ENCODE results near the gene OSBPL5.

Gene OSBPL5

GRCh38 chr11:3148990-3149851 is 15.9 kb downstream of the OSBPL5 start:
- no peak for DNase-seq

GRCh38 chr11:3148255-3148989 is 16.7 kb downstream of the OSBPL5 start:
- no peak for DNase-seq

DNA sequence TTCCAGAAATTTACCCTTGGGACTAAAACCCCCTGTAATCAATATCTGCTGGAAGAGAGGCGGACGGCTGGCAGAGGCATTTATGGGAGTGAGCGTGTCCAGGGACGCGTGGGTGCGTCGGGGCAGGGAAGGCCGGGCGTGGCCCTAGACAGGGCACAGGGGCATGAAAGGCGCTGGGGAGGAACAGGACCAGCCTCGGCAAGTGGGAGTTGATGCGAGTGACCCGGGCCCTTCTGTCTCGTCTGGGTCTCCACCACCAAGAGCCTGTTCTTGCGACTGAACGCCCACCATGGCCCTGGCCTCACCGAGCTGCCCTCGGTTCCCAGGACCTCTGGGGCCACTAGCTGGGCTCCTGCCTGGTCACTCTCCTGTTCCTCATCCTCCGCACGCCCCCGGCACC is 17.5 kb downstream of the OSBPL5 start:
- no peak for DNase-seq

DNA sequence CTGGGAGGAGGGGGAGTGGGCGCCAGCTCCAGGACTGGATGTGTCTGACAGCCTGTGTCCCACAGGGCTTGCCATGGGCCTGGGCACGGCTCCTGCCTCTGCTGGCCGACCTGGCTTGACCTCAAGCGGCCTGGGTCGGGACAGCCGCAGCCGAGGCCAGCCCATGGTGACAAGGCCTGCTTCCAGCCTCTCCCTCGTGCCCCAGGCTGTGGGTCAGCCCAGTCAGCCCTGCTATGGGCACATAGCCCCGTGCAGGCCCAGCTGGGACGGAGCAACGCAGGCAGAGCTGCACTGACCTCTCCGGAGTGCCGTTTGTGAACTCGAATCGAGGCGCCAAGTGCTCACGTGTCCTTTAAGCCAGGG is 17.9 kb downstream of the OSBPL5 start:
- no peak for DNase-seq

GRCh38 chr11:3146612-3147256 is 18.4 kb downstream of the OSBPL5 start:
- DNase-seq: no peak

- no peak for DNase-seq
Observed at GRCh38 chr11:3145206-3145520, 19.9 kb downstream of the OSBPL5 start.

GRCh38 chr11:3144296-3145205 is 20.6 kb downstream of the OSBPL5 start:
- DNase-seq: no peak

DNA sequence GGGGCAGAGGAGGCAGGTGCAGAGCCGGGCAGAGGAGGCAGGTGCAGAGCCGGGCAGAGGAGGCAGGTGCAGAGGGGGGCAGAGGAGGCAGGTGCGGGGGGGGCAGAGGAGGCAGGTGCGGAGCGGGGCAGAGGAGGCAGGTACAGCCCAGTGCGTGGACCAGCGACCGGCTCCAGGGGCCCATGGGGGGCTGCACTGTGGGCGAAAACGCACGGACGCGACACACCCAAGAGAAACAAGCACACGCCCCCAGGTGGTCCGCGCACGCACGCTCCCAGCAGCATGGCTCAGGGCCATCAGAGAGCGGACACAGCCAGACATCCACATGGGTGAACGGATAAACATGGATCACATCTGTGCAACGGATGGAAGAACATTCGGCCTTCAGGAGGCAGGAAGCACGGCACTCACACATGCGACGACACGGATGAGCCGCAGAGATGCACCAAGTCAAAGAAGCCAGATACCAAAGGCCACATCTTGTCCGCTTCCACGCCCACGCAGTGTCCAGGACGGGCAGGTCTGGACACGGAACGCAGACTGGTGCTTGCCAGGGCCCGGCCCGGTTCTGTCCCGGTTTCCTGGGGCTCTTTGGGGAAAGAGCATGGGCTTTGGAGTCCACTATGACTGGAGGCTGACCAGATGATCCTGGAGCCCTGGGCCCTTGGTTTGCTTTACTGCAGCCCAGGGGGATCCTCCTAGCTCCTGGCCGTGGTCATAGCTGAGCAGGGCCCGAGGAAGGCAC is 21.8 kb downstream of the OSBPL5 start:
- no peak for DNase-seq

GRCh38 chr11:3140291-3140603 is 24.9 kb downstream of the OSBPL5 start:
- no peak for DNase-seq

DNA sequence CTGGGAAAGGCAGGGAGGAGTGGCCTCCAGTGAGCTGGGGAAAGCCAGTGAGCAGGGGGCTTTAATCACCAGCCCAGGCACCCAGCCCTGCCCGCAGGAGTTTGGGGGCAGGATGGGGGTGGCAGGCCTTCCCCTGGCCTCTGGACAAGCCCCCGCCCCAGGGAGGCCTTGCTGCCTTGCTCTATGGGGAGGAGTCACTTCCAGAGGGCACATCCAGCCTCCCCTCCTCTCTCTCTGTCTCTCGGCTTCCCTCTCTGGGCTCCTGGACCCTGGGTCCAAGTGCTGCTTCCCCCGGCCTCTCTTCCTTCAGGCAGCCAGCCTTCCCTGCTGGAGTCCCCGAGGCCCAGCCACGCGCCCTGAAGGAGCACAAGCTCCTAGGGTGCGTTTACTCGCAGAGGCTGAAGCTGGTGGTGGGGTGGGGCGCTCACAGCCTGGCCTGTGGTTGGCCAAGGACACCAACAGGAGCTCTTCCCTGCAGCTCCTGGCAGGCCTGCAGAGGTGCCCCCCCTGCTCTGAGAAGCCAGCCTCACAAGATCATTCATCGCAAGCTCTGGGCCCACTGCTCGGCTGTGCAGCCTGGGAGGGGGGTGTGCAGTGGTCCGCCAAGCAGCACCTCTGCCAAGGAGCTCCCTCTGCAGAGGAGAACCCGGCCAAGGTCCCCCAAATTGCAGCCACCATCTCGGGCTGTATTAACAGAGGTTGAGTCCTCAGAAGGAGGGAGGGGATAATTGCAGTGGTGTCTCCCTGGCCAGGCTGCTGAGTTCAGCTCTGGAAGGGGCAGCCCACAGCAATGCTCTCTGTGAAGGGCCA is 25.4 kb downstream of the OSBPL5 start:
- DNase-seq: no peak

GRCh38 chr11:3139086-3139440 is 26.0 kb downstream of the OSBPL5 start:
- no peak for DNase-seq

- DNase-seq: no peak
Observed at GRCh38 chr11:3138178-3139085, 26.7 kb downstream of the OSBPL5 start.

GRCh38 chr11:3137486-3138177 is 27.5 kb downstream of the OSBPL5 start:
- DNase-seq: no peak

GRCh38 chr11:3136546-3137455 is 28.3 kb downstream of the OSBPL5 start:
- DNase-seq: no peak

- DNase-seq: no peak
Observed at GRCh38 chr11:3135481-3136440, 29.3 kb downstream of the OSBPL5 start.

DNA sequence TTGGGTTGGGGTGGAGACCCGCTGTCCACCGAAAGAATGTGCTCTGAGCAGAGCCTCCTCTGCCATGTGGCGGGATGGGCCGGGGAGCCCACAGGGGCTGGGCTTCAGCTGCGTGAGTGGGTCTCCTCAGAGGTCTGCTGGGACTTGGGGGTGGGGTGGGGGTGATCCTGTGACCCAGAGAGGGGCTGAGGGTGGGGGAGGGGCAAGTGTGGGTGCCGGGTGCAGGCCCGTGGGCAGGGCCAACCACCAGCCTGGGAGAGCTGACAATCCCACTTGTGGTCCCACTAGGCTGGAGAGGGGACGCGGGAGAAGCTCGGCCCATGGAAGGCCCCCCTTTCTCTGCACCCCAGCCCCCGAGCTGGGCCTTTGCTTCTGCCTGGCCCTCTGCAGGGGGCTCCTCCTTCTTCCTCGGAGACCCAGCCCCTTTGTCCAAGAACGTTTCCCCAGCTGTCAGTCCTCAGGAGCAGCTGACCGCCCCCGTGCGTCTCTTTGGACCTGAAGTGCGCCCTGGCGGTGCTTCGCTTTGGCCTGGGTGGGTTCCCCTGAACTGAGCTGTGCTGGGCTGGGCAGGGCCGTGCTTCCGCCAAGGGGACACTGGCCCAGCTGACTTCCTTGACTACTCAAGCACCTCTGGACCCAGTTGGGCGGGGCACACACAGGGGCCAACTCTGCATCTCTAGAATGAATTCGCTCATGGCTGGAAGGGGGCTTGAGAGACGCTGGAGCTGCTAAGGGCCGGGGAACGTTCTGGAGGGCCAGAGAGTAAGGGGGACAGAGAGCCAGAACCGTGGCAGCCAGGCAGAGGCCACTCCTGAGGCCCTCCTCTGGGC is 30.2 kb downstream of the OSBPL5 start:
- no peak for DNase-seq

- DNase-seq: no peak
Observed at GRCh38 chr11:3134218-3134621, 30.9 kb downstream of the OSBPL5 start.

Data from activated T-cell treated with anti-CD3 and anti-CD28 coated beads, Interleukin-2, amount 50 U/mL, for 1 hour (primary cell).